GM20000 (cell line): ENCODE measurements around the gene CCDC63.

Experiments
- DNase-seq: peaks from one replicate; pipeline ENCODE4 v3.0.0; 2012; ENCODE audit warnings: low spot score
- TF ChIP-seq, protein P1 (sequence below): IDR thresholded peaks from 2 replicates; pipeline ENCODE4 v1.5.1; 2012; ENCODE audit warnings: mild to moderate bottlenecking, control low read depth; ENCODE audit errors: extremely low read depth, missing control alignments

Gene CCDC63

DNA sequence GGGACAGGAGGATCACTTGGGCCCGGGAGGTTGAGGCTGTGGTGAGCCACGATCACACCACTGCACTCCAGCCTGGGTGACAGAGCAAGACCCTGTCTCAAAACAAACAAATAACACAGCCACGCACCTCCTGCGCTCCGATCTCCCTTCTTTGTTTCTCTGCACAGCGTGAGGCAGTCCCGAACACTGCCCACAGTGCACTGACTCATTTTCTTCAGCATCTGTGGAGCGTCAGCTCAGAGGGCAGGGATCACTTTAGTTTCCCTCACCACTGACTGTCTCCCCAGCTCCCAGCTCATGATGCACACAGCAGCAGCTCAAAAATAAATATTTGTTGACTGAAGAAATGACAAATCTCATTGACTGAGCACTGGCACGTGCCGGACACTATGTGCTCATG lies 74.5 kb downstream of the CCDC63 start:
- TF ChIP-seq, protein P1, sequence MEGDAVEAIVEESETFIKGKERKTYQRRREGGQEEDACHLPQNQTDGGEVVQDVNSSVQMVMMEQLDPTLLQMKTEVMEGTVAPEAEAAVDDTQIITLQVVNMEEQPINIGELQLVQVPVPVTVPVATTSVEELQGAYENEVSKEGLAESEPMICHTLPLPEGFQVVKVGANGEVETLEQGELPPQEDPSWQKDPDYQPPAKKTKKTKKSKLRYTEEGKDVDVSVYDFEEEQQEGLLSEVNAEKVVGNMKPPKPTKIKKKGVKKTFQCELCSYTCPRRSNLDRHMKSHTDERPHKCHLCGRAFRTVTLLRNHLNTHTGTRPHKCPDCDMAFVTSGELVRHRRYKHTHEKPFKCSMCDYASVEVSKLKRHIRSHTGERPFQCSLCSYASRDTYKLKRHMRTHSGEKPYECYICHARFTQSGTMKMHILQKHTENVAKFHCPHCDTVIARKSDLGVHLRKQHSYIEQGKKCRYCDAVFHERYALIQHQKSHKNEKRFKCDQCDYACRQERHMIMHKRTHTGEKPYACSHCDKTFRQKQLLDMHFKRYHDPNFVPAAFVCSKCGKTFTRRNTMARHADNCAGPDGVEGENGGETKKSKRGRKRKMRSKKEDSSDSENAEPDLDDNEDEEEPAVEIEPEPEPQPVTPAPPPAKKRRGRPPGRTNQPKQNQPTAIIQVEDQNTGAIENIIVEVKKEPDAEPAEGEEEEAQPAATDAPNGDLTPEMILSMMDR, result no peak
- no peak for DNase-seq

DNA sequence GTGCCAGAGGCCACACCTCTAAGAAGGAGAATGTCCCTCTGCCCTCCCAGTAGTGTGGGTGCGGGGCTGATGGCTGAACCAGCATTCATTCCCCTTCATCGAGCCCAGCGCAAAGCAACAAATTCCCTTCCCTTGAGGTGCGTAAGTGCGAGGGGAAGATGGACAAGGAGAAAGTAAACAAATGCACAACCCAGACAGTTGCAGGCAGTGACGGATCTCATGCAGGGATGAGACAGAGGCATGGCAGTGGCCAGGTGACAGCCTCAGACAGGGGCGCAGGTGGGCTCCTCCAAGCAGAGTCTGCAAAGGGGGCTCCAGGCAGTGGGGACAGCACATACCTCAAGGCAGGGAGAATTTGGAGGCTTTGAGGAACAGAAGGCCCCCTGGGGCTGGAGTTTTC lies 75.9 kb downstream of the CCDC63 start:
- DNase-seq, result no peak
- TF ChIP-seq, protein P1, result no peak

DNA sequence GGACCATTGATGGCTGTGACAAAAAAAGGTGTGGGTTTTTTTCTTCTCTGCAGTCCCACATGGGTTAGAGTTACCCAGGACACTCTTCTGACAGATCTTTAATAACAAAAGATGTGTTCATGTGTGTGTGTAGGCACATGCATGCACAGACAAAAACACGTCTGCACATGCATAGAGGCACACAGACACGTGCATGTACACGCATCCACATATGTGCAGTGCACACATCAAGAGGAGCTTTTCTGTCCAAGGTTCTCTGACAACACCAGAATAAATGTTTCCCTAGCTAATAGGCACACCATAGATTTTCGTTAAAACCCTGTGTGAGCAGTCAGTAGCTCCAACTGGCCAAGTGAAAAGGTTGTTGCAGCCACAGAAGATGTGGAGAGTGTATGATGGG lies 76.4 kb downstream of the CCDC63 start:
- TF ChIP-seq, protein P1, result no peak
- DNase-seq, result no peak

DNA sequence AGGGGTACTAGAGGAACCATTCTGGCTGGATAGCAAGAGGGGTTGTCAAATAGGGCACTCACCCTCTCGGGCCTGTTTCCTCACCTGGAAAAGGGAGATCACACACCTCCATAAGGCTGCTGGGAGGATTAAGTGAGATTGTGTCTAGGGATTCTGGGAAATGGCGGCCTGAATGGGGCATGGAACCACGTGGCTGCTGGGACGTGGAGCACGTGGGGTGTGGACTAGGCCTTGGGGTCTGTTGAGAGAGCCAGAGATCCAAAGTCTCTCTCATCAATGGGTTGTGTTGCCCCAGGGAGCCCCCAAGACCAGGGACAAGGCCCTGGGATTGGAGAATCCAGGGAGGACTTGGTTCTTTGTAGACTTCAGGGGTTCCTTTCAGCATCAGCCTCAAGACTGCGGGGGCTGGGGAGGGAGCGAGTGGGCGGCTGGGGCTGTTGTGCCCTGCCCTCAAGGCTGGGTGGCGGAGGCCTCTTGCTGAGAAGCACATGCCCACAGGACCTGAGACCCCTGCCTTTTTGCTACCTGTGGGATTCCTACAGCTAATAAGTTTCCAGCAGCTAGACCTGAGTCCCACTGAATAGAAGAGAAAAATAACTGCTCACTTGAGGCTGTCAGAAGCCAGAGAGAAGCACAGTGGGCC lies 77.0 kb downstream of the CCDC63 start:
- TF ChIP-seq, protein P1, result no peak
- DNase-seq, result no peak

DNA sequence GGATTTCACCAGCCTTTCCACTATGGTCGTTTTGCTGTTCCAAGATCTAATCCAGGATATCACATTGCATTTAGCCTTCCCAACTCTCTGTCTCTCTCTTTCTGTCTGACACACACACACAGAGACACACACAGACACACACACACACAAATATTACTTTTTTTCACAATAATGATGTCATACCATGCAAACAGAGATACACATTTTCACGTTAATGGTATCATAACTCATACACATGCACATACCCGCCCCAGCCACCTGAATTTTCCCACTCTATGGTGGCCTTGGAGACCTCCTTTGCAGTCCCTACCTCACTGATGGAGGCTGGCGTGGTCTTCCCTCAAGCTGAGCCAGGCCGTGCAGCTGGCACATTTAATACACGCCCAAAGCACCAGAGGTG lies 80.8 kb downstream of the CCDC63 start:
- TF ChIP-seq, protein P1, result no peak
- DNase-seq, result no peak

DNA sequence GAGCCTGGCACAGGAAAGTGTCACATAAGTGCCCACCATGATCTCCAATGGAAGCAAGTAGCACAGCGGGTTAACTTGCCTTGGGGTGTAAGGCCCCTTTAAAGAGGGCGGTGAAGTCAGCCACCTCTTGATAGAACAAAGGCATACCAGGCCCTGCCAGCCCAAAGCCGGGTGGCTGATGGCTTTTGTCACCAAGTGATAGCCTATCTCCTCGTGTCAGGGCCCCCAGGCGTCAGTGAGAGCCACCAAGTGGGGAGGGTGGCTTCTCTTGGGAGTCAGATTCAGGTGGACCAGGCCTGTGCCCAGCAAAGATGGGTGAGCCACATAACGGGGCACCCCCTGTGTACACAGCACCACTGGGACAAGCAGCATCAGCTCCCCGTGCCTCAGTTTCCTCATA lies 81.9 kb downstream of the CCDC63 start:
- TF ChIP-seq, protein P1, result no peak
- no peak for DNase-seq

DNA sequence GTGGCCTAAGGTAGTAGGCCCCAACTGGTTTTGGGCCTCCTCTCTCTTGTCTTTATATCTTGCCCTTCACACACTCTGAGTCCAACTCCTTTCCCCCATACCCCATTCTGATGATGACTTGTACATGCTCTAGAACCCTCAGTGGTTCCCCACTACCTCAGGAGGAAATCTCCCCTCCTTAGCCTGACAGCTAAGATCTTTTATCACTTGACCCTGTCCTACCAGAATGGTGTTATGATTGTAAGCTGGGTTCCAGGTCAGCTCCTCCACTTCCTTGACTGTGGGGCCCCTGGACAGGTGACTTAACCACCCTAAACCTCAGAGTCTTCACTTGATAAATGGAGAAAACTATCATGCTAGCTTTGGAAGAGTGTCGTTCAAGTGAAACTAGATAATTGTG lies 83.0 kb downstream of the CCDC63 start:
- DNase-seq, result no peak
- TF ChIP-seq, protein P1, result no peak
